HL-60/S4 treated with phorbol 12-myristate 13-acetate at 8.2 ng/mL for 4 days and 3 days (cell line): ENCODE results near the gene JUND.

Source experiments
- in situ Hi-C: fragments of 300-500 bp; cut with MboI; formaldehyde crosslinking; loops from 2 replicates; pipeline ENCODE4 v1.15.0; 2022; ENCODE audit warnings: low sequenced_read_pairs

The JUND gene

GRCh38 chr19:18291590-18292461 lies 10.4 kb upstream of the JUND start:
- in situ Hi-C loops, result no loop called here

- in situ Hi-C loops, result no loop called here
Observed at GRCh38 chr19:18291019-18291524, 9.7 kb upstream of the JUND start.

- in situ Hi-C loops, result no loop called here
Observed at GRCh38 chr19:18290302-18291018, 9.0 kb upstream of the JUND start.

GRCh38 chr19:18289471-18290301 lies 8.3 kb upstream of the JUND start:
- in situ Hi-C loops, result no loop called here

- in situ Hi-C loops, result no loop called here
Observed at GRCh38 chr19:18287836-18288772, 6.7 kb upstream of the JUND start.

- in situ Hi-C loops, result no loop called here
Observed at GRCh38 chr19:18286973-18287635, 5.7 kb upstream of the JUND start.

- in situ Hi-C loops, result no loop called here
Observed at GRCh38 chr19:18284712-18285360, 3.4 kb upstream of the JUND start.

- in situ Hi-C loops, result no loop called here
Observed at GRCh38 chr19:18283338-18283737, 1.9 kb upstream of the JUND start.

- in situ Hi-C loops, result no loop called here
Observed at GRCh38 chr19:18282788-18283141, 1.3 kb upstream of the JUND start.

- in situ Hi-C loops, result no loop called here
Observed at GRCh38 chr19:18282021-18282787, 782 bp upstream of the JUND start.

GRCh38 chr19:18280247-18281081 lies 958 bp downstream of the JUND start:
- in situ Hi-C loops, result no loop called here

GRCh38 chr19:18279516-18280246 lies 1.7 kb downstream of the JUND start:
- in situ Hi-C loops, result loop anchor here (5.0 kb wide), 1 partner anchor 43 kb away; the partner anchor contains the start of gene LSM4

- in situ Hi-C loops, result loop anchor here (5.0 kb wide), 1 partner anchor 43 kb away; the partner anchor contains the start of gene LSM4
Observed at GRCh38 chr19:18279266-18279515, 2.2 kb downstream of the JUND start.

GRCh38 chr19:18278521-18279265 lies 2.7 kb downstream of the JUND start:
- in situ Hi-C loops, result loop anchor here (5.0 kb wide), 1 partner anchor 44 kb away; the partner anchor contains the start of gene LSM4

- in situ Hi-C loops, result loop anchor here (5.0 kb wide), 1 partner anchor 47 kb away; the partner anchor contains the start of gene LSM4
Observed at GRCh38 chr19:18274781-18275356, 6.6 kb downstream of the JUND start.
